Measurements from ENCODE around the gene NBPF19.
A peak's percentile ranks its signal among the peaks of the same experiment; 100 is the strongest.
"Not testable (repeated sequence)": the region's sequence is repeated elsewhere in the genome, so short reads cannot be mapped to it uniquely, and the experiment has no call there.

NBPF19 gene

GRCh38 chr1:149474745-149475144 is at the start of gene NBPF19:
Gene NBPF19 (plus strand): TSS chr1:149475045. CDS start chr1:149475933, 888 bp downstream.
- not testable (repeated sequence) for H3K27ac ChIP-seq

DNA sequence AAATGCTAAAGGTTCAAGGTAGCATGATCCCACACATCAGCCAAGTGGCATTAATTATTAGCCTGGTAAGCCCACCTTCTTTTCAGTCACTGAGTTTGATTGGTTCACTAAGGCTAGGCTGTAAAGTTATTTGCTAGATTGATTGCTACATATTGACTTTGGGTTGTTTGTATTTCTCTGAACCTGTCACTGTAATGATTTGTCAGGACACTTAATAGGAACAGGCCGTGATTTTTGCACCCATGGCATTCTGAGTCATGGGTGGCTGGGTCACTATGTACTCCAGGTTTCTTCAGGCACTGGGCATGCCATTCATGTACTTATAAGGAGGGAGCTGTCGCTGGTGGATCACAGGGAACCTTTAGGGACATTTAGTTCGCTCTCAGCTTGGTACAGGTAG is 46.5 kb upstream of the NBPF19 start:
- not testable (repeated sequence) for H3K27ac ChIP-seq

DNA sequence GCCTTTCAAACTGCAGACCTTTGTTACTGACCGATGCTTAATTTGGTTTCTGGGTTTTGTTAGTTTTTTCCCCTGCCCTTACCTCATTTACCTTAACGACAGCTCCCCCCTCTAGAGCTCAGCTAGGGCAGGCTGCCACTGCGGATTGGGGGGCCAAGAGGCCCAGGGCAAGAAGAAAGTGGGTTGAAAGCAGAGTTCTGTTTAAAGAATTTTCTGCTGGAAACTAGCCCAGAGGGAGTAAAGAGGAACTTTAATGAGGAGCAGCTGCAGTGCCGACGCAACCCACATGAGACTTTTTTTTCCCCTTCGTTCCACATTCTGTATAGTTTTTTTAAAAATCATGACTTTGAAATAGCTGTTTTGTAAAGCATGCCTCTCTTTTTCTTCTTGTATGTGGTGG is 29.4 kb upstream of the NBPF19 start:
- H3K27ac ChIP-seq: not testable (repeated sequence)

GRCh38 chr1:149452196-149452595 is 22.6 kb upstream of the NBPF19 start:
- not testable (repeated sequence) for H3K27ac ChIP-seq

GRCh38 chr1:149452652-149453051 is 22.2 kb upstream of the NBPF19 start:
- H3K27ac ChIP-seq: not testable (repeated sequence)

- H3K27ac ChIP-seq: peak overlapping the region; percentile 42
Observed at GRCh38 chr1:149558350-149558825, 83.5 kb downstream of the NBPF19 start.

GRCh38 chr1:149561806-149562205 is 87.0 kb downstream of the NBPF19 start:
- H3K27ac ChIP-seq: not testable (repeated sequence)

More at GRCh38 chr1:149558350-149558825, 83.5 kb downstream of the NBPF19 start:
- TF ChIP-seq, protein P1, sequence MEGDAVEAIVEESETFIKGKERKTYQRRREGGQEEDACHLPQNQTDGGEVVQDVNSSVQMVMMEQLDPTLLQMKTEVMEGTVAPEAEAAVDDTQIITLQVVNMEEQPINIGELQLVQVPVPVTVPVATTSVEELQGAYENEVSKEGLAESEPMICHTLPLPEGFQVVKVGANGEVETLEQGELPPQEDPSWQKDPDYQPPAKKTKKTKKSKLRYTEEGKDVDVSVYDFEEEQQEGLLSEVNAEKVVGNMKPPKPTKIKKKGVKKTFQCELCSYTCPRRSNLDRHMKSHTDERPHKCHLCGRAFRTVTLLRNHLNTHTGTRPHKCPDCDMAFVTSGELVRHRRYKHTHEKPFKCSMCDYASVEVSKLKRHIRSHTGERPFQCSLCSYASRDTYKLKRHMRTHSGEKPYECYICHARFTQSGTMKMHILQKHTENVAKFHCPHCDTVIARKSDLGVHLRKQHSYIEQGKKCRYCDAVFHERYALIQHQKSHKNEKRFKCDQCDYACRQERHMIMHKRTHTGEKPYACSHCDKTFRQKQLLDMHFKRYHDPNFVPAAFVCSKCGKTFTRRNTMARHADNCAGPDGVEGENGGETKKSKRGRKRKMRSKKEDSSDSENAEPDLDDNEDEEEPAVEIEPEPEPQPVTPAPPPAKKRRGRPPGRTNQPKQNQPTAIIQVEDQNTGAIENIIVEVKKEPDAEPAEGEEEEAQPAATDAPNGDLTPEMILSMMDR (conservative IDR thresholded peaks at IDR 0.05): peak; percentile 32

- H3K27ac ChIP-seq: not testable (repeated sequence)
Observed at GRCh38 chr1:149565485-149565884, 90.6 kb downstream of the NBPF19 start.

GRCh38 chr1:149572763-149573162 is 97.9 kb downstream of the NBPF19 start:
- not testable (repeated sequence) for H3K27ac ChIP-seq

DNA sequence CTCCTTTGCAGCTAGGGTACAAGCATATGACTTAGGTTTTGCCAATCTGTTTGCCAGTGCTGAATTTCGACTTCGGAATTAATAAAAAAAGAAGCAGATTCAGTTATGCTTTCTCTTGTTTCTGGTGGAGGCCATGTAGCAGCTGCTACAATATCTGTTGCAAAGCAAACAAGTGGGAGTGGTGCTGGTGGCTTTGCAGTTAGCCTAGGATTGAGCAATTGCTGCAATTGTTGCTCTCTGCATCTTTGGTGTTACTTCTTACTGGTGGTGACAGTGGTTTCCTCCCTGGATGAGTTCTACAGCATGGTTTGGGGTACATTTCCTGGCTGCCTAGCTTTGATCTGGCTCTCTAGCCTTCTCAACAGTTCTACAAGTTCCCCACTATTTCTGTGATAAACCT is 110.7 kb downstream of the NBPF19 start:
- H3K27ac ChIP-seq: not testable (repeated sequence)
